CD4-positive, alpha-beta T cell (primary cell): ENCODE data around the gene FAM32A. TPM values are rescaled to one million over a fixed set of nuclear protein-coding genes. Genes with fewer than 3 reads are reported as not detected.

ENCODE experiments used
- ATAC-seq: fragments of 200-7000 bp; cut with Tn5 transposase; one replicate; pipeline ENCODE4 v1.10.0; 2022; ENCODE audit warnings: mild to moderate bottlenecking; ENCODE audit not compliant: poor library complexity
- CTCF ChIA-PET: fragments of 350-600 bp; sonication (Branson Sonifier 250); formaldehyde crosslinking; loops from one replicate; lab custom pipeline; 2021; ENCODE audit warnings: antibody characterized with exemption, inconsistent platforms; lab: Charles Lee
- POLR2A ChIA-PET: fragments of 350-600 bp; sonication (Branson Sonifier 250); formaldehyde crosslinking; loops from one replicate; lab custom pipeline; 2021; ENCODE audit warnings: antibody characterized with exemption, inconsistent platforms; lab: Charles Lee
- DNase-seq, 14 experiments: peaks; one replicate each; pipeline ENCODE4 v3.0.0-alpha.2; 2013 to 2020; ENCODE audit warnings: mixed read lengths in 2 of 14
- H3K27ac ChIP-seq, 2 donors: one replicate each; pipeline versions ENCODE4 v1.5.1 to v1.7.0; 2013; ENCODE audit warnings: low read length in 2 of 2, low read depth in 1 of 2, mild to moderate bottlenecking in 1 of 2
- H3K27me3 ChIP-seq, 2 experiments: 1 replicate in 1 of 2; 2 replicates in 1 of 2; pipeline versions ENCODE4 v1.6.1 to v1.7.0; 2013; ENCODE audit warnings: low read length in 2 of 2, control low read depth in 1 of 2, mild to moderate bottlenecking in 1 of 2, moderate library complexity in 1 of 2; ENCODE audit not compliant: insufficient read depth in 2 of 2, control insufficient read depth in 1 of 2
- H3K36me3 ChIP-seq: one replicate; pipeline ENCODE4 v1.6.1; 2013; ENCODE audit warnings: low read length, control low read depth; ENCODE audit not compliant: insufficient read depth
- H3K4me1 ChIP-seq: one replicate; pipeline ENCODE4 v1.6.1; 2013; ENCODE audit warnings: low read length, control low read depth; ENCODE audit not compliant: insufficient read depth
- H3K4me3 ChIP-seq: one replicate; pipeline ENCODE4 v1.5.1; 2013; ENCODE audit warnings: mild to moderate bottlenecking, low read length, moderate library complexity
- H3K9me3 ChIP-seq, 2 experiments: 1 replicate in 1 of 2; 2 replicates in 1 of 2; pipeline versions ENCODE4 v1.6.1 to v1.7.0; 2013; ENCODE audit warnings: low read length in 2 of 2, mild to moderate bottlenecking in 2 of 2, control low read depth in 1 of 2, moderate library complexity in 1 of 2; ENCODE audit not compliant: control insufficient read depth in 1 of 2, insufficient read depth in 1 of 2
- H3K27ac Mint-ChIP-seq: one replicate; pipeline ENCODE4 v1.8.0; 2020; ENCODE audit warnings: mixed read lengths
- H3K27me3 Mint-ChIP-seq: one replicate; pipeline ENCODE4 v1.8.0; 2021; ENCODE audit warnings: mixed read lengths
- H3K36me3 Mint-ChIP-seq: one replicate; pipeline ENCODE4 v1.8.0; 2021; ENCODE audit warnings: low read depth, mixed read lengths
- H3K4me1 Mint-ChIP-seq: one replicate; pipeline ENCODE4 v1.8.0; 2021; ENCODE audit warnings: low read depth, mixed read lengths
- H3K4me3 Mint-ChIP-seq: one replicate; pipeline ENCODE4 v1.8.0; 2020; ENCODE audit warnings: mild to moderate bottlenecking, mixed read lengths
- H3K9me3 Mint-ChIP-seq: one replicate; pipeline ENCODE4 v1.8.0; 2020; ENCODE audit warnings: mixed read lengths
- CTCF ChIP-seq: fragments of 200-600 bp; IDR thresholded peaks from one replicate; pipeline ENCODE4 v1.8.0; 2022; ENCODE audit warnings: antibody characterized with exemption, mild to moderate bottlenecking
- intact Hi-C, 2 experiments: fragments of 100-400 bp; cut with DNase I in 1 of 2; cut with micrococcal nuclease in 1 of 2; formaldehyde crosslinking; loops; one replicate each; pipeline versions ENCODE4 v1.15.1 to v1.9.0; 2023 to 2025; cut with DNase I, micrococcal nuclease
- total RNA-seq, 174 experiments: library from RNA in 2 of 174; stranded (reverse) in 2 of 174; gene quantifications; one replicate each; pipeline ENCODE4 v1.2.3 and lab custom pipeline; 2021 to 2026

Gene FAM32A
- total RNA-seq, 2 experiments from 2014 or later = 44.5 to 50.3 TPM

GRCh38 chr19:16184665-16185122 is 516 bp upstream of the FAM32A start:
- Histone ChIP-seq H3K27me3 (no peaks in the 10 kb centered on the region), H3K4me3 (peak overlapping the region; percentile 92), H3K4me1 (peaks cover 40% of the 10 kb centered on the region), H3K36me3 (peaks cover 24% of the 10 kb centered on the region), H3K27ac (no peak overlapping the region), H3K9me3 (no peaks in the 10 kb centered on the region)
- DNase-seq = no peak
- peak overlapping the region; percentile 93 for H3K4me3 Mint-ChIP-seq
- H3K27ac Mint-ChIP-seq = peak overlapping the region; percentile 87
- no peak for ATAC-seq
- POLR2A ChIA-PET = interaction anchor here (0.7 to 2.6 kb wide), 24 partner anchors 10 to 1764 kb away, joined by 3 to 23 read pairs (median 5); partner anchors contain the start of genes AP1M1, HSH2D, KLF2 and RAB8A
- peaks cover 38% of the 10 kb centered on the region for H3K36me3 Mint-ChIP-seq
- CTCF ChIA-PET = interaction anchor here (0.6 to 1.5 kb wide), 3 partner anchors 13 to 121 kb away, joined by 3 to 5 read pairs (median 3); partner anchors contain the start of gene AP1M1
- no peak for TF ChIP-seq CTCF
- intact Hi-C loops = loop anchor here (1.0 to 10.0 kb wide), 5 partner anchors 13 to 740 kb away; partner anchors contain the start of genes AP1M1 (in 2 of the 2), RAB8A (in 2 of the 2), TPM4 (in 1 of the 2) and WIZ (in 1 of the 2)
- H3K27me3 Mint-ChIP-seq = no peaks in the 10 kb centered on the region
- no peaks in the 10 kb centered on the region for H3K9me3 Mint-ChIP-seq
- H3K4me1 Mint-ChIP-seq = peaks cover 29% of the 10 kb centered on the region

GRCh38 chr19:16185768-16186123 is 536 bp downstream of the FAM32A start:
- H3K27ac Mint-ChIP-seq = peak overlapping the region; percentile 87
- no peaks in the 10 kb centered on the region for H3K27me3 Mint-ChIP-seq
- Histone ChIP-seq H3K27me3 (no peaks in the 10 kb centered on the region), H3K9me3 (no peaks in the 10 kb centered on the region), H3K4me1 (peaks cover 44% of the 10 kb centered on the region), H3K4me3 (peak overlapping the region; percentile 92), H3K36me3 (peaks cover 34% of the 10 kb centered on the region), H3K27ac (peak overlapping the region; percentile 83 to 85)
- peak; percentile 4 for ATAC-seq
- peak overlapping the region; percentile 93 for H3K4me3 Mint-ChIP-seq
- peaks cover 29% of the 10 kb centered on the region for H3K4me1 Mint-ChIP-seq
- intact Hi-C loops = loop anchor here (1.0 to 10.0 kb wide), 6 partner anchors 12 to 741 kb away; partner anchors contain the start of genes AP1M1 (in 2 of the 2), RAB8A (in 2 of the 2), TPM4 (in 1 of the 2) and WIZ (in 1 of the 2)
- CTCF ChIA-PET = interaction anchor here (0.9 to 1.5 kb wide), 4 partner anchors 12 to 201 kb away, joined by 3 to 5 read pairs (median 3); partner anchors contain the start of gene AP1M1
- no peaks in the 10 kb centered on the region for H3K9me3 Mint-ChIP-seq
- TF ChIP-seq CTCF = peak; percentile 43
- DNase-seq = peak; percentile 16 to 66 (median 28)
- POLR2A ChIA-PET = interaction anchor here (0.9 to 2.6 kb wide), 21 partner anchors 9 to 556 kb away, joined by 3 to 23 read pairs (median 4); partner anchors contain the start of genes AP1M1, HSH2D, KLF2 and RAB8A
- H3K36me3 Mint-ChIP-seq = peaks cover 48% of the 10 kb centered on the region

- no peak overlapping the region for H3K4me3 ChIP-seq
- no peak for TF ChIP-seq CTCF
- H3K4me3 Mint-ChIP-seq = peak overlapping the region; percentile 63
- intact Hi-C loops = loop anchor here (10.0 kb wide), 2 partner anchors 114 to 744 kb away; partner anchors contain the start of genes TPM4 (in 1 of the 2) and WIZ (in 1 of the 2)
- no peak for DNase-seq
- ATAC-seq = no peak
- ChIA-PET POLR2A (interaction anchor here (1.3 to 1.4 kb wide), 2 partner anchors 9 to 194 kb away, joined by 5 read pairs; partner anchors contain the start of gene AP1M1), CTCF (interaction anchor here (1.4 kb wide), 1 partner anchor 9 kb away, joined by 4 read pairs; the partner anchor contains the start of gene AP1M1)
- peak overlapping the region; percentile 36 for H3K27ac Mint-ChIP-seq
- no peaks in the 10 kb centered on the region for H3K9me3 ChIP-seq
- H3K36me3 Mint-ChIP-seq = peaks cover 66% of the 10 kb centered on the region
- no peak overlapping the region for H3K27ac ChIP-seq
- H3K4me1 ChIP-seq = peaks cover 33% of the 10 kb centered on the region
- peaks cover 52% of the 10 kb centered on the region for H3K36me3 ChIP-seq
- H3K27me3 Mint-ChIP-seq = no peaks in the 10 kb centered on the region
- peaks cover 24% of the 10 kb centered on the region for H3K4me1 Mint-ChIP-seq
- no peaks in the 10 kb centered on the region for H3K9me3 Mint-ChIP-seq
- H3K27me3 ChIP-seq = no peaks in the 10 kb centered on the region
These were observed 3.3 kb downstream of the FAM32A start for GRCh38 chr19:16188521-16188920.
